ENCODE results near the gene PLEKHG4B.
"Not testable (repeated sequence)": the region's sequence is repeated elsewhere in the genome, so short reads cannot be mapped to it uniquely, and the experiment has no call there.

PLEKHG4B gene

GRCh38 chr5:208449-209114 is 116.6 kb downstream of the PLEKHG4B start:
- TF ChIP-seq EZH2 (IDR thresholded peaks at IDR 0.05; ENCODE audit: borderline replicate concordance, low read depth, low read length, severe bottlenecking) = no peak
- no peak for TF ChIP-seq CTCF (IDR thresholded peaks at IDR 0.05; ENCODE audit: borderline replicate concordance, extremely low read depth, low read length, poor library complexity, severe bottlenecking)
- ATAC-seq (ENCODE audit: insufficient read depth, low read depth) (no peak), DNase-seq (no peak)
- H3K4me1 ChIP-seq (ENCODE audit: insufficient read depth, low read length) = no peaks in the 10 kb centered on the region
- H3K36me3 ChIP-seq (ENCODE audit: insufficient read depth, low read length) = peaks cover 47% of the 10 kb centered on the region
- peaks cover 49% of the 10 kb centered on the region for H3K79me2 ChIP-seq (ENCODE audit: insufficient read depth, low read length)
- no peak overlapping the region for H3K27ac ChIP-seq (ENCODE audit: low read length)
- no peak overlapping the region for H3K9ac ChIP-seq (ENCODE audit: low read depth, low read length)
- H3K4me3 ChIP-seq (ENCODE audit: low read depth in 1 of 2, low read length in 2 of 2) = no peak overlapping the region
- no peak overlapping the region for H2AFZ ChIP-seq (ENCODE audit: low read depth, low read length)
- no peaks in the 10 kb centered on the region for H3K9me3 ChIP-seq (ENCODE audit: insufficient read depth, low read length, severe bottlenecking)
- H4K20me1 ChIP-seq (ENCODE audit: insufficient read depth, low read length) = peaks cover 51% of the 10 kb centered on the region
- no peaks in the 10 kb centered on the region for H3K27me3 ChIP-seq (ENCODE audit: insufficient read depth, low read length, poor library complexity)
- H3K4me2 ChIP-seq (ENCODE audit: insufficient read depth, low read length) = no peak overlapping the region

DNA sequence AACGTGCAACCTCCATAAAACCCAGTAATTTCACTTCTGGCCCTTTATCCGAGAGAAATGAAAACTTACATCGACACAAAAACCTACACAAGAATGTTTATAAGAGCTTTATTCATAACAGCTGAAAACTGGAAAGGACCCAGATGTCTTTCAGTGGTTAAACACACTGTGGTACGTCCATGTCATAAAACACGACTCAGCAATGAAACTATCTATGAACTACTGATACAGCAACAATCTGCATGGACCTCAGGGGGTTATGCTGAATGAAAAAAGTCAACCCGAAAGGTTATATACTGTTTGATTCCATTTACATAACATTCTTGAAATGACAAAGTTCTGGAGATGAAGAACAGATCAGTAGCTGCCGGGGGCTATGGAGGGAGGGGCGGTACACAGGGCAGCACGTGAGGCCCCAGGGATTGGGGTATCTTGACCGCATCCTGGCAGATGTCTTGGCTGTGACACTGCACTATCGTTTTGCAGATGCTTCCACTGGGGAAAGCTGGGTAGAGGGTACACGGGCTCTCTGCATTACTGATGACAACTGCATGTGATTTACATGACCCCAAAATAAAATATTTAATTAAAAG is 121.9 kb downstream of the PLEKHG4B start:
- peaks cover 59% of the 10 kb centered on the region for H3K79me2 ChIP-seq (ENCODE audit: insufficient read depth, low read length)
- H3K4me2 ChIP-seq (ENCODE audit: insufficient read depth, low read length) = no peak overlapping the region
- no peaks in the 10 kb centered on the region for H3K9me3 ChIP-seq (ENCODE audit: insufficient read depth, low read length, severe bottlenecking)
- no peaks in the 10 kb centered on the region for H3K27me3 ChIP-seq (ENCODE audit: insufficient read depth, low read length, poor library complexity)
- H3K27ac ChIP-seq (ENCODE audit: low read length) = no peak overlapping the region
- peaks cover 13% of the 10 kb centered on the region; the same call in 1 of the 2 replicates for H3K4me1 ChIP-seq (ENCODE audit: insufficient read depth, low read length)
- H4K20me1 ChIP-seq (ENCODE audit: insufficient read depth, low read length) = peaks cover 14% of the 10 kb centered on the region; the same call in 1 of the 2 replicates
- peaks cover 16% of the 10 kb centered on the region for H3K36me3 ChIP-seq (ENCODE audit: insufficient read depth, low read length)
- DNase-seq (no peak), ATAC-seq (ENCODE audit: insufficient read depth, low read depth) (no peak)
- TF ChIP-seq EZH2 (IDR thresholded peaks at IDR 0.05; ENCODE audit: borderline replicate concordance, low read depth, low read length, severe bottlenecking) (no peak), CTCF (IDR thresholded peaks at IDR 0.05; ENCODE audit: borderline replicate concordance, extremely low read depth, low read length, poor library complexity, severe bottlenecking) (no peak)
- no peak overlapping the region for H2AFZ ChIP-seq (ENCODE audit: low read depth, low read length)
- H3K9ac ChIP-seq (ENCODE audit: low read depth, low read length) = no peak overlapping the region
- H3K4me3 ChIP-seq (ENCODE audit: low read depth in 1 of 2, low read length in 2 of 2) = no peak overlapping the region

DNA sequence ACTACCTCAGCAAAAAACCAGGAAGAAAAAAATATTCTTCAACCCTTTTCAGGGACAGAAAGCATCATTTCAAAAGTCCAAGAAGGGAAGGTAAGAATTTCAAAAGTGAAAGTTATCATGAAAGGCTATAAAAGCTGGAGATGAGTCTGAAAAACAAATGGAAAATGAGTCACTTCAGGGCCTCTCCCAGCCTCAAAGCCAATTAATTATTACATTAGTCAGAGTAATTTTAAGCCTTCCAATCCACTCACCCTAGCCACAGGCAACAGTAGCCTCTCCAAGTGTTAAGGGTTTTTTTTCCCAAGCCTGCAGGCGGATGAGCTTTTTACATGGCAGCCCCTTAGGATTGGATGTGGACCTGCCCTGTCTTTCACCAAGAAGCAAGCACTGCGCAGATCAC is 123.3 kb downstream of the PLEKHG4B start:
- Histone ChIP-seq H3K36me3 (ENCODE audit: insufficient read depth, low read length) (peaks cover 16% of the 10 kb centered on the region), H3K79me2 (ENCODE audit: insufficient read depth, low read length) (peaks cover 64% of the 10 kb centered on the region), H3K4me1 (ENCODE audit: insufficient read depth, low read length) (peaks cover 25% of the 10 kb centered on the region), H4K20me1 (ENCODE audit: insufficient read depth, low read length) (peaks cover 18% of the 10 kb centered on the region; the same call in 1 of the 2 replicates)
- H3K9ac ChIP-seq (ENCODE audit: low read depth, low read length); DNase-seq; ATAC-seq (ENCODE audit: insufficient read depth, low read depth); H2AFZ ChIP-seq (ENCODE audit: low read depth, low read length); H3K4me2 ChIP-seq (ENCODE audit: insufficient read depth, low read length); H3K9me3 ChIP-seq (ENCODE audit: insufficient read depth, low read length, severe bottlenecking); H3K27ac ChIP-seq (ENCODE audit: low read length); H3K4me3 ChIP-seq (ENCODE audit: low read depth in 1 of 2, low read length in 2 of 2); H3K27me3 ChIP-seq (ENCODE audit: insufficient read depth, low read length, poor library complexity): not testable (repeated sequence)

- not testable (repeated sequence) for ATAC-seq (ENCODE audit: insufficient read depth, low read depth); H3K9me3 ChIP-seq (ENCODE audit: insufficient read depth, low read length, severe bottlenecking); H2AFZ ChIP-seq (ENCODE audit: low read depth, low read length); H3K4me3 ChIP-seq (ENCODE audit: low read depth in 1 of 2, low read length in 2 of 2); H3K27me3 ChIP-seq (ENCODE audit: insufficient read depth, low read length, poor library complexity); H3K27ac ChIP-seq (ENCODE audit: low read length); H3K9ac ChIP-seq (ENCODE audit: low read depth, low read length); DNase-seq
- peaks cover 21% of the 10 kb centered on the region; the same call in 1 of the 2 replicates for H4K20me1 ChIP-seq (ENCODE audit: insufficient read depth, low read length)
- H3K36me3 ChIP-seq (ENCODE audit: insufficient read depth, low read length) = peaks cover 16% of the 10 kb centered on the region
- peaks cover 32% of the 10 kb centered on the region for H3K4me1 ChIP-seq (ENCODE audit: insufficient read depth, low read length)
- H3K79me2 ChIP-seq (ENCODE audit: insufficient read depth, low read length) = peaks cover 67% of the 10 kb centered on the region
- H3K4me2 ChIP-seq (ENCODE audit: insufficient read depth, low read length) = peak overlapping the region; percentile 24; the same call in 1 of the 2 replicates
Observed at GRCh38 chr5:216076-216475, 124.1 kb downstream of the PLEKHG4B start.
